GM12878 (cell line): ENCODE results near the gene TESMIN. TPM values are rescaled to one million over a fixed set of nuclear protein-coding genes. Genes with fewer than 3 reads are reported as not detected.

Source experiments
- ATAC-seq: fragments of 200-7000 bp; cut with Tn5 transposase; 3 replicates; pipeline ENCODE4 v1.9.1; 2020; ENCODE audit warnings: mild to moderate bottlenecking, moderate library complexity
- BruUV-seq: library from RNA; stranded (reverse); fragments of 400-500 nt; replicated peaks from 2 replicates; lab custom pipeline; 2021; lab: Mats Ljungman, UMichigan
- CTCF ChIA-PET: fragments of 300-600 bp; sonication (Branson Sonifier 250); formaldehyde crosslinking; extraction: SDS; loops from one replicate; lab custom pipeline; 2021; ENCODE audit warnings: inconsistent platforms; lab: Yijun Ruan, JAX
- POLR2A ChIA-PET: fragments of 350-600 bp; formaldehyde crosslinking; extraction: SDS; loops from one replicate; lab custom pipeline; 2021; ENCODE audit warnings: inconsistent platforms; lab: Charles Lee
- RAD21 ChIA-PET: fragments of 300-600 bp; sonication (Branson Sonifier 250); formaldehyde crosslinking; loops from one replicate; lab custom pipeline; 2023; ENCODE audit warnings: antibody characterized with exemption; ENCODE audit not compliant: unreplicated experiment; lab: Charles Lee
- SMC1A ChIA-PET: fragments of 300-600 bp; sonication (Branson Sonifier 250); formaldehyde crosslinking; loops from one replicate; lab custom pipeline; 2023; ENCODE audit not compliant: unreplicated experiment, uncharacterized antibody; lab: Charles Lee
- DNase-seq: peaks from one replicate; pipeline ENCODE4 v3.0.0-alpha.2; 2011; ENCODE audit warnings: low read depth, low spot score
- FAIRE-seq: peaks from 3 replicates; lab custom pipeline; 2011; peaks lifted over from hg19 to GRCh38; lab: Jason Lieb, UNC
- H2AFZ ChIP-seq: 2 replicates; pipeline ENCODE4 v1.6.0; 2011; ENCODE audit warnings: low read depth, low read length, control low read depth; ENCODE audit not compliant: control insufficient read depth
- H3K27ac ChIP-seq: 2 replicates; pipeline ENCODE4 v1.5.1; 2011; ENCODE audit warnings: control low read depth; ENCODE audit not compliant: control insufficient read depth, insufficient read depth
- H3K27me3 ChIP-seq, 2 experiments: replicated peaks in 1 of 2; 2 replicates each; pipeline versions ENCODE4 v1.6.0 to v1.6.1; 2011; ENCODE audit warnings: low read length in 1 of 2; ENCODE audit not compliant: control insufficient read depth in 2 of 2, insufficient read depth in 2 of 2
- H3K36me3 ChIP-seq, 2 experiments: 2 replicates each; pipeline ENCODE4 v1.5.1; 2011; ENCODE audit warnings: low read length in 1 of 2; ENCODE audit not compliant: control insufficient read depth in 2 of 2, insufficient read depth in 2 of 2
- H3K4me1 ChIP-seq: 2 replicates; pipeline ENCODE4 v1.6.1; 2011; ENCODE audit warnings: mild to moderate bottlenecking, low read length, moderate library complexity, mixed read lengths; ENCODE audit not compliant: control insufficient read depth, insufficient read depth
- H3K4me2 ChIP-seq: 2 replicates; pipeline ENCODE4 v1.6.0; 2011; ENCODE audit warnings: control low read depth; ENCODE audit not compliant: control insufficient read depth, insufficient read depth
- H3K4me3 ChIP-seq: fragments of 200-600 bp; sonication (generic); 2 replicates; pipeline ENCODE4 v1.5.1; 2016
- H3K79me2 ChIP-seq: 2 replicates; pipeline ENCODE4 v1.6.0; 2011; ENCODE audit warnings: low read length; ENCODE audit not compliant: control insufficient read depth, insufficient read depth
- H3K9ac ChIP-seq: 2 replicates; pipeline ENCODE4 v1.8.0; 2011; ENCODE audit warnings: low read length, control low read depth, mixed read lengths; ENCODE audit not compliant: control insufficient read depth, insufficient read depth
- H3K9me3 ChIP-seq: replicated peaks from 3 replicates; pipeline ENCODE4 v1.5.1; 2011; ENCODE audit warnings: mild to moderate bottlenecking, low read length; ENCODE audit not compliant: control insufficient read depth, insufficient read depth
- H4K20me1 ChIP-seq: 2 replicates; pipeline ENCODE4 v1.6.0; 2011; ENCODE audit not compliant: control insufficient read depth, insufficient read depth
- BCL3 ChIP-seq: IDR thresholded peaks from 2 replicates; pipeline ENCODE4 v1.6.1; 2011; ENCODE audit warnings: borderline replicate concordance, low read depth, mild to moderate bottlenecking, moderate library complexity, low read length; ENCODE audit not compliant: insufficient read depth, poor library complexity, severe bottlenecking
- IKZF1 ChIP-seq: fragments of 450-650 bp; conservative IDR thresholded peaks from 2 replicates; pipeline ENCODE4 v1.6.1; 2017; ENCODE audit warnings: antibody characterized with exemption, mild to moderate bottlenecking
- PBX3 ChIP-seq: IDR thresholded peaks from 2 replicates; pipeline ENCODE4 v1.6.1; 2011; ENCODE audit warnings: mild to moderate bottlenecking, low read depth, low read length, moderate library complexity; ENCODE audit not compliant: insufficient replicate concordance
- WGBS: methylation state at CpG from one replicate; pipeline ENCODE4 v1.1.6; 2016; ENCODE audit warnings: low lambda C conversion rate; ENCODE audit not compliant: insufficient replicate concordance, insufficient coverage; ENCODE audit errors: missing lambda C conversion rate; 5-methylcytosine and 5-hydroxymethylcytosine counted together
- in situ Hi-C: fragments of 300-500 bp; cut with MboI; formaldehyde crosslinking; loops from 9 replicates; pipeline ENCODE4 v1.14.3; 2018; ENCODE audit warnings: mixed read lengths
- intact Hi-C: fragments of 100-400 bp; cut with micrococcal nuclease; formaldehyde crosslinking; loops from one replicate; pipeline ENCODE4 v1.14.2; 2022; ENCODE audit not compliant: unreplicated experiment
- polyA plus RNA-seq, 11 experiments: library from polyadenylated mRNA; depleted of rRNA in 4 of 11; unstranded in 6 of 11; stranded (reverse) in 5 of 11; fragments of >200 nt; fragmentation: Nextera tagmentation in 4 of 11; fragmentation: Illumina TruSeq in 1 of 11; extraction: Ambion mirVana in 4 of 11; extraction: Trizol in 1 of 11; gene quantifications; 1 replicate in 1 of 11; 2 replicates in 10 of 11; pipeline versions ENCODE4 v1.2.1 to v1.2.3, GENCODE V29; 2011 to 2016; ENCODE audit warnings: inconsistent platforms in 2 of 11, missing spikeins in 2 of 11, low read depth in 1 of 11
- total RNA-seq, 4 experiments: library from RNA; depleted of rRNA in 3 of 4; stranded (reverse); fragments of >200 nt in 3 of 4; fragmentation: Illumina TruSeq in 1 of 4; extraction: Trizol in 1 of 4; gene quantifications; 2 replicates each; pipeline versions ENCODE4 v1.2.1 to v1.2.3, GENCODE V29; 2013 to 2021

TESMIN gene
- total and polyA plus RNA-seq, 10 of the 15 experiments (the other 5 are each of a cell fraction or from before 2014, with no cell fraction given), result 0.31 to 3.4 (median 1.2) TPM; not detected in 1

GRCh38 chr11:68711114-68711513 lies 40.2 kb downstream of the TESMIN start:
- ATAC-seq, result no peak

More at GRCh38 chr11:68711114-68711513, 40.2 kb downstream of the TESMIN start:
- Histone ChIP-seq H3K9me3 (no peaks in the 10 kb centered on the region), H3K4me2 (no peak overlapping the region), H3K4me1 (no peaks in the 10 kb centered on the region), H3K79me2 (no peaks in the 10 kb centered on the region), H3K27ac (no peak overlapping the region), H3K27me3 (peaks cover 0 to under 1% of the 10 kb centered on the region in 2 experiments; a peak in 3 of 4 replicates), H3K36me3 (no peaks in the 10 kb centered on the region), H3K9ac (no peak overlapping the region)
- ChIA-PET RAD21 (no interaction called here), POLR2A (no interaction called here), CTCF (no interaction called here)
- intact Hi-C loops, result no loop called here
- BruUV-seq, result no TSS peak
- no peak for FAIRE-seq
- WGBS, result 52% methylated on average over 8 of the region's 8 CpGs
- TF ChIP-seq BCL3 (peak; percentile 93), IKZF1 (no peak), PBX3 (peak; percentile 48)
- TF ChIP-seq, all 136 proteins: peak for 2
- Histone ChIP-seq H2AFZ (no peak overlapping the region), H3K4me3 (no peak overlapping the region), H4K20me1 (no peaks in the 10 kb centered on the region)
- no peak for DNase-seq
- in situ Hi-C loops, result no loop called here
- SMC1A ChIA-PET, result no interaction called here
